Common myeloid progenitor, CD34-positive (primary cell): Measurements from ENCODE around the gene SCN4A.

ENCODE experiments used
- CTCF ChIA-PET: fragments of 350-600 bp; sonication (Branson Sonifier 250); formaldehyde crosslinking; loops from one replicate; lab custom pipeline; 2021; ENCODE audit warnings: antibody characterized with exemption; lab: Charles Lee
- POLR2A ChIA-PET: fragments of 350-600 bp; sonication (Branson Sonifier 250); formaldehyde crosslinking; loops from one replicate; lab custom pipeline; 2021; ENCODE audit warnings: antibody characterized with exemption; lab: Charles Lee
- DNase-seq, 3 donors: peaks; one replicate each; pipeline versions ENCODE4 v3.0.0 to v3.0.0-alpha.2; 2013
- H3K27ac ChIP-seq, 2 experiments: 1 replicate in 1 of 2; 2 replicates in 1 of 2; pipeline ENCODE4 v1.7.0; 2013; ENCODE audit warnings: inconsistent platforms in 2 of 2, low read length in 2 of 2, mild to moderate bottlenecking in 2 of 2, low read depth in 1 of 2, moderate library complexity in 1 of 2; ENCODE audit not compliant: severe bottlenecking in 2 of 2, insufficient read depth in 1 of 2, poor library complexity in 1 of 2
- H3K27me3 ChIP-seq, 5 experiments: replicated peaks in 2 of 5; 1 replicate in 3 of 5; 2 replicates in 2 of 5; pipeline versions ENCODE4 v1.6.1 to v1.7.0; 2013; ENCODE audit warnings: low read length in 4 of 5, mild to moderate bottlenecking in 2 of 5, moderate library complexity in 2 of 5, inconsistent platforms in 1 of 5; ENCODE audit not compliant: insufficient read depth in 5 of 5, control insufficient read depth in 4 of 5
- H3K36me3 ChIP-seq, 4 experiments: 1 replicate in 2 of 4; 2 replicates in 2 of 4; pipeline versions ENCODE4 v1.6.1 to v1.7.0; 2013; ENCODE audit warnings: low read length in 3 of 4, control low read depth in 1 of 4, mild to moderate bottlenecking in 1 of 4; ENCODE audit not compliant: control insufficient read depth in 4 of 4, insufficient read depth in 4 of 4
- H3K4me1 ChIP-seq, 4 experiments: 1 replicate in 3 of 4; 2 replicates in 1 of 4; pipeline versions ENCODE4 v1.6.1 to v1.7.1; 2013; ENCODE audit warnings: low read length in 3 of 4, mild to moderate bottlenecking in 3 of 4, control low read depth in 1 of 4, inconsistent platforms in 1 of 4, moderate library complexity in 1 of 4; ENCODE audit not compliant: control insufficient read depth in 4 of 4, insufficient read depth in 4 of 4; ENCODE audit errors: control extremely low read depth in 1 of 4
- H3K4me3 ChIP-seq, 7 experiments: 1 replicate in 4 of 7; 2 replicates in 3 of 7; pipeline versions ENCODE4 v1.5.1 to v1.7.0; 2013; ENCODE audit warnings: mild to moderate bottlenecking in 7 of 7, low read length in 6 of 7, moderate library complexity in 6 of 7, inconsistent platforms in 2 of 7, low read depth in 2 of 7, control low read depth in 1 of 7; ENCODE audit not compliant: insufficient read depth in 4 of 7, control insufficient read depth in 1 of 7; ENCODE audit errors: extremely low read depth in 1 of 7
- H3K9me3 ChIP-seq, 5 experiments: 1 replicate in 4 of 5; 2 replicates in 1 of 5; pipeline versions ENCODE4 v1.6.1 to v1.7.1; 2013; ENCODE audit warnings: low read length in 4 of 5, mild to moderate bottlenecking in 2 of 5, inconsistent platforms in 1 of 5, low read depth in 1 of 5, moderate library complexity in 1 of 5; ENCODE audit not compliant: control insufficient read depth in 4 of 5, insufficient read depth in 2 of 5; ENCODE audit errors: control extremely low read depth in 1 of 5
- WGBS: methylation state at CpG from one replicate; pipeline ENCODE4 v1.1.5; 2013; ENCODE audit not compliant: insufficient coverage; 5-methylcytosine and 5-hydroxymethylcytosine counted together

The SCN4A gene

DNA sequence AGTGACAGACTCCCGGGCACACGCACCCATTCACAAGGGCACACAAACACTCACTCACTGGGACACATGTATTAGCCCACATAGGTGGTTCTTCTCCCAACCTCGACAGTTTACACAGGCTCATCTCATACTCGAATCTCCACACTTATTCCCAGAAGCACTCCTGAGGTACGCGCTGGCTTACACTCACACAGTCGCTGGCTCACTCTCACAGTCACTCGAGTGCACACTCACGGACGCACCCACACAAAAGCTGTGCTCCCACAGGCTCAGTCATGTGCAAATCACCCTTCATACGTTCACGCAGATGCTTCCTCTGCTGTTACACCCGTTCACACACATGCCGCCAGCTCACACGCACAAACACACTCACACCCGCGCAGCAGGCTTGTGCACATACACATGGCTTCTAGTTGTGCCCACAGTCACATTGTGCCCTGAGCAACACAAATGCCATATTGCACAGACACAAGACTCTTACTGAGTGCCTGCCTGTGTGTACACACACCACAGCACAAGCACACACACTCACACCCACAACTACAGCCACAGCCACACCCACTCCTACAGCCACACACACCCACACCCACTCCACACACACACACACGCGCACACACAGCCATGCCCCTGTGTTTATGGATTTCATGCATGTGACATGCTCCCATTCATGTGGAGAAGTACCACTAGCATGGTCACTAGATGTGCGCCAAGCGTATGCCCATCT lies 17.1 kb upstream of the SCN4A start:
- WGBS, result 91% methylated on average over 16 of the region's 21 CpGs
- Histone ChIP-seq H3K27ac (no peak overlapping the region), H3K27me3 (no peaks in the 10 kb centered on the region), H3K4me1 (peaks cover 0 to 53% (median 44%) of the 10 kb centered on the region in 4 experiments), H3K36me3 (no peaks in the 10 kb centered on the region), H3K9me3 (no peaks in the 10 kb centered on the region), H3K4me3 (no peak overlapping the region)
- ChIA-PET POLR2A (interaction anchor here (0.6 to 1.4 kb wide), 2 partner anchors 30 to 142 kb away, joined by 4 to 7 read pairs; partner anchors contain the start of gene ICAM2), CTCF (interaction anchor here (0.5 to 13.9 kb wide), 31 partner anchors 9 to 144 kb away, joined by 3 to 230 read pairs (median 5); partner anchors contain the start of genes GH1 and ICAM2)
- DNase-seq, result no peak

DNA sequence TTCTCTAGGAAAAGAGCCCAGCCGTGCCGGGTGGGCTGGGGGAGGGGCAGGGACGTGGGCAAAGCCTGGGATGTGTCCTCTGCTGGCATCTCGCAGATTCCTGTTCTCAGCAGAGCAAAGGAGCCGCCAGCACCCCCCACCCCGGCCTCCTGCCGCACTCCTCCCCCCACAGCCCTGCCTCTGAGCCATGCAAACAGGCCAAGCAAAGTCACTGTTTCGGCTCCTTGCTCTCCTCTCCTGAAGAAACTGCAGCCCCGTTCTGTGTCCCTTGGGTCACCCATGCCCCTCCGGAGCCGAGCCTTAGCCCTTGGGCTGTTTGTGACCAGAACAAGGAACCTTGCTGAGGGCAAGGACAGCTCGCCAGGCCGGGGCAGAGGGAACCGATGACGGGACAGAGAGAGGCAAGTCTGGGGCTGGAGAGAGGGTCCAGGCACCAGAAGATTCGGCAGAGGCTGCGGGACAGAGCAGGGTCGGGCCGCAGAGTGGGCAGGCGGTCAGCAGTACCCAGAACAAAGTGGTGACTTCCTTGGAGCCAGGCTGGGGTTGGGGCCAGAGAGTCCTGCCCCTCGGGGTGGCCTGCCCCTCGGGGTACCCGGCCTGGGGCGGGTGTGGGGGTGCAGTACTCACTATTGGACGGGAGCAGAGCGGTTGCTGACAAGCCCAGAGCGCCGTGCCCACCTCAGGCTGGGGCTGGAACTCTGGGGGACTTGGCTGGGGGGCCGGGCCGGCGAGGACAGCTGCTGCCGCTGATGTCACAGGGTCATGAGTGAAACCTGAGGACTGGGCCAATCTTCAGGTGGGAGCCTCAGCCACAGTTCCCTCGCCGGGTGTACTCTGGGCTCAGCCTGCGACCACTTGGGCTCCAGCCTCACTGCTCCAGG lies 16.3 kb upstream of the SCN4A start:
- DNase-seq, result no peak
- H3K4me3 ChIP-seq, result no peak overlapping the region
- 93% methylated on average over 34 of the region's 35 CpGs for WGBS
- H3K36me3 ChIP-seq, result no peaks in the 10 kb centered on the region
- ChIA-PET CTCF (interaction anchor here (1.0 to 4.9 kb wide), 12 partner anchors 8 to 145 kb away, joined by 3 to 56 read pairs (median 8); partner anchors contain the start of gene GH1), POLR2A (no interaction called here)
- H3K27ac ChIP-seq, result no peak overlapping the region
- peaks cover 0 to 61% (median 51%) of the 10 kb centered on the region in 4 experiments for H3K4me1 ChIP-seq
- H3K9me3 ChIP-seq, result no peaks in the 10 kb centered on the region
- no peaks in the 10 kb centered on the region for H3K27me3 ChIP-seq

DNA sequence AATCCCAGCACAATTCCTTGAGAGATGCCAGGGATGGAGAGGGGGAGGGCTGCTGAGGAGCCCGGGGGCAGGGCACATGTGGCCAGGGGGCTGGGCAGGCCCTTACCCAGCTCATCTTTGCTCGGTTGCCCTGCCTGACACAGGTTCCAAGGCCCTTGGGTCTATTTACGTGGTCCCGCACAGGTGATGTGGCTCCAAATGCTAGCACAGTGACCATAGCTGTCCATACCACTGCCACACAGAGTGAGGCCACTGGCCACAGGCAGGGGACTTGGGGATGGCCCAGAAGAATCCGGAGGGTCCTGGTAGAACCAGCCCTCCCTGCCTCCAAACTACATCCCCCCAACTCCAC lies 15.4 kb upstream of the SCN4A start:
- DNase-seq, result no peak
- POLR2A ChIA-PET, result no interaction called here
- CTCF ChIA-PET, result interaction anchor here (1.0 to 4.9 kb wide), 7 partner anchors 13 to 70 kb away, joined by 3 to 56 read pairs (median 5); partner anchors contain the start of genes GH1 and ICAM2

DNA sequence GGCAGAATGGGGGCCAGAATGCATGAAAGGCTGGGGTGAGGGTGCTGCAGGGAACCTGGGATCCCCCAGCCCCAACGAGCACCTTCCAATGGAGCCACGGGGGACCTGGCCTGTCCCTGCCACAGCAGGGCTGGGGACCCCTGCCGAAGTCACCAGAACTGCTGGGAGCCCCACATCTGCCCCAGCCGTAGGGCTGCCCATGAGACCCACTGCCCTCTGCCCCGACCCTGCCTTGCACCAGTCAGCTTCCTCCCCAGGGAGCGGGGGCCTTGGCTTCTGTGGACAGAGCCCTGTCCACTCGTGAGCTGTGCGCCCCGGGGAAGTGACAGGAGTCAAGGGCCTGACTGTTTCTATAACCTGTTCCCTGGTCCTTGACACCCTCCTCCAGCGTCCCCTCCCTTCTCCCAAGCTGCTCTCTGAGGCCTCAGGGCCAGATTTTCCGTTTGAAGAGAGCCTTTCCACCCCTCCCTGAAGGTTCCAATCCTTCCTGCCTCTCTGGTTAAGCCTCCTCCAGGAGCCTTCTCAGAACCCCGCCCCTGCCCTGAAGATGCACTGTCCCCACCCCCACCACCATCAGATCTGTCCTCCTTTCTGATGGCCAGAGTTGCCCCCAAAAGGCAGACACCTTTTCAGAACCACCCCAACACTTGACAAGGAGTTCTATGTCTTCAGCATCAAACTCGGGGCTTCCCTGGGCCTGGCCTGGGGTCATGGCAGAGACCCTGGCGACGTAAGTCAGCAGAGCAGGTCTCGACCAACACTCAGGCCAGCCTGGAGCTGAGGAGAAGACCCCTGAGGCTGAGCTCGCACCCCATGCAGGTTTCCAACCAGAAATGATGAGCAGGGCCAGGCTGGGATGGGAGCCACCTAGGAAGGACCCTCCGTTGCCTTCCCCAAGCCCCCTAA lies 14.8 kb upstream of the SCN4A start:
- ChIA-PET CTCF (interaction anchor here (1.0 to 4.9 kb wide), 10 partner anchors 9 to 76 kb away, joined by 3 to 56 read pairs (median 8); partner anchors contain the start of genes CSHL1, GH1 and ICAM2), POLR2A (interaction anchor here (0.5 kb wide), 1 partner anchor 35 kb away, joined by 3 read pairs; no protein-coding TSS in a partner anchor)
- no peaks in the 10 kb centered on the region for H3K9me3 ChIP-seq
- no peak for DNase-seq
- peaks cover 7 to 73% (median 61%) of the 10 kb centered on the region in 4 experiments for H3K4me1 ChIP-seq
- H3K4me3 ChIP-seq, result peak overlapping the region in 1 of 7 experiments; percentile 29
- no peaks in the 10 kb centered on the region for H3K27me3 ChIP-seq
- WGBS, result 77% methylated on average over 14 of the region's 18 CpGs
- H3K27ac ChIP-seq, result peak overlapping the region in 1 of 2 experiments; percentile 49
- no peaks in the 10 kb centered on the region for H3K36me3 ChIP-seq

More for the DNA sequence above, 15.4 kb upstream of the SCN4A start:
- peaks cover 4 to 67% (median 57%) of the 10 kb centered on the region in 4 experiments for H3K4me1 ChIP-seq
- no peaks in the 10 kb centered on the region for H3K36me3 ChIP-seq
- H3K9me3 ChIP-seq, result no peaks in the 10 kb centered on the region
- H3K4me3 ChIP-seq, result no peak overlapping the region
- H3K27me3 ChIP-seq, result no peaks in the 10 kb centered on the region
- no peak overlapping the region for H3K27ac ChIP-seq
- WGBS, result 100% methylated on average over 2 of the region's 5 CpGs

DNA sequence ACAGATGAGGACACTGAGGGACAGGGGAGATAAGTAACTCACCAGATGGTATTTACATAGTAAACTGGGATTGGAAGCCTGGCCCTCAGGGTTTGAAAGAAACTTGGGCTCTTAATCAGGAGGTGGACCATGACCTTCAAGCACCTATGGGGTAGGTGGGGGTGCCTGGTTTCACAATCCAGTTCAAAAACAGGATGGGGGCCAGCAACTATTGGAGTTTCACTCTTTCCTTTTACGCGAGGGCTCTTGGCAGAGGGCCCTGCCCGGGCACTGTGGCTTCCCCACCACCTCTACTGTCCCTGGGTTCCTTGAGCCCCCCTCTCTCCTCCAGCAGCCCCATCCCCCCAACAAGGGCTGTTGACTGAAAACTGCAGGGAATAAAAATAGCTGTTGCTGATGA lies 14.1 kb upstream of the SCN4A start:
- H3K36me3 ChIP-seq, result no peaks in the 10 kb centered on the region
- peaks cover 0 to 3% (median 0%) of the 10 kb centered on the region in 5 experiments for H3K9me3 ChIP-seq
- peak overlapping the region in 2 of 7 experiments; percentile 28 to 29 for H3K4me3 ChIP-seq
- WGBS, result no CpG with 5 or more reads among the region's 3 CpGs
- H3K27me3 ChIP-seq, result no peaks in the 10 kb centered on the region
- POLR2A ChIA-PET, result interaction anchor here (0.5 kb wide), 1 partner anchor 34 kb away, joined by 3 read pairs; no protein-coding TSS in a partner anchor
- peaks cover 7 to 80% (median 61%) of the 10 kb centered on the region in 4 experiments for H3K4me1 ChIP-seq
- CTCF ChIA-PET, result interaction anchor here (1.0 to 4.9 kb wide), 11 partner anchors 10 to 147 kb away, joined by 3 to 56 read pairs (median 8); partner anchors contain the start of genes CSHL1, GH1 and ICAM2
- peak in 2 of 3 donors; percentile 54 to 57 for DNase-seq
- H3K27ac ChIP-seq, result peak overlapping the region in 1 of 2 experiments; percentile 49
